Measurements from ENCODE around the gene EDN2.

EDN2 gene

GRCh38 chr1:41484402-41485241 is at the start of gene EDN2:
TSS of gene EDN2 (minus strand) at chr1:41484683. CDS start at chr1:41484601, 82 bp downstream.
- DNase-seq (ENCODE audit: low read depth in 2 of 2): no peak

GRCh38 chr1:41533731-41534080 is 49.2 kb upstream of the EDN2 start:
- DNase-seq (ENCODE audit: low read depth in 2 of 2): no peak

- no peak for DNase-seq (ENCODE audit: low read depth in 2 of 2)
Observed at GRCh38 chr1:41533016-41533730, 48.7 kb upstream of the EDN2 start.

GRCh38 chr1:41532206-41532975 is 47.9 kb upstream of the EDN2 start:
- DNase-seq (ENCODE audit: low read depth in 2 of 2): no peak

GRCh38 chr1:41530411-41530810 is 45.9 kb upstream of the EDN2 start:
- DNase-seq (ENCODE audit: low read depth in 2 of 2): no peak

- no peak for DNase-seq (ENCODE audit: low read depth in 2 of 2)
Observed at GRCh38 chr1:41529621-41530395, 45.3 kb upstream of the EDN2 start.

- DNase-seq (ENCODE audit: low read depth in 2 of 2): no peak
Observed at GRCh38 chr1:41528726-41529605, 44.5 kb upstream of the EDN2 start.

- no peak for DNase-seq (ENCODE audit: low read depth in 2 of 2)
Observed at GRCh38 chr1:41528106-41528505, 43.6 kb upstream of the EDN2 start.

GRCh38 chr1:41526956-41527561 is 42.6 kb upstream of the EDN2 start:
- no peak for DNase-seq (ENCODE audit: low read depth in 2 of 2)

- no peak for DNase-seq (ENCODE audit: low read depth in 2 of 2)
Observed at GRCh38 chr1:41525891-41526587, 41.6 kb upstream of the EDN2 start.

GRCh38 chr1:41524676-41525675 is 40.5 kb upstream of the EDN2 start:
- DNase-seq (ENCODE audit: low read depth in 2 of 2): no peak

GRCh38 chr1:41523949-41524675 is 39.6 kb upstream of the EDN2 start:
- DNase-seq (ENCODE audit: low read depth in 2 of 2): no peak

GRCh38 chr1:41523071-41523470 is 38.6 kb upstream of the EDN2 start:
- no peak for DNase-seq (ENCODE audit: low read depth in 2 of 2)

GRCh38 chr1:41521766-41522165 is 37.3 kb upstream of the EDN2 start:
- no peak for DNase-seq (ENCODE audit: low read depth in 2 of 2)

GRCh38 chr1:41520951-41521752 is 36.7 kb upstream of the EDN2 start:
- no peak for DNase-seq (ENCODE audit: low read depth in 2 of 2)

- DNase-seq (ENCODE audit: low read depth in 2 of 2): no peak
Observed at GRCh38 chr1:41519667-41520066, 35.2 kb upstream of the EDN2 start.

GRCh38 chr1:41518471-41518870 is 34.0 kb upstream of the EDN2 start:
- DNase-seq (ENCODE audit: low read depth in 2 of 2): no peak

Measured in stimulated activated CD4-positive, alpha-beta T cell treated with anti-CD3 and anti-CD28 coated beads, Interleukin-4, amount 100 ng/mL, for 48 hours (primary cell).